Measurements from ENCODE around the gene FBRSL1.
"Not testable (repeated sequence)": the region's sequence is repeated elsewhere in the genome, so short reads cannot be mapped to it uniquely, and the experiment has no call there.

Gene FBRSL1

GRCh38 chr12:132471858-132472255 lies 18.1 kb upstream of the FBRSL1 start:
- no peak for DNase-seq

- DNase-seq: no peak
Measured at GRCh38 chr12:132472386-132472785, 17.6 kb upstream of the FBRSL1 start.

- DNase-seq: no peak
Measured at GRCh38 chr12:132474237-132474741, 15.7 kb upstream of the FBRSL1 start.

- not testable (repeated sequence) for DNase-seq
Measured at GRCh38 chr12:132474799-132475303, 15.1 kb upstream of the FBRSL1 start.

GRCh38 chr12:132475304-132476037 lies 14.5 kb upstream of the FBRSL1 start:
- DNase-seq: no peak

GRCh38 chr12:132476038-132476414 lies 13.9 kb upstream of the FBRSL1 start:
- DNase-seq: no peak

- no peak for DNase-seq
Measured at GRCh38 chr12:132476421-132476820, 13.5 kb upstream of the FBRSL1 start.

GRCh38 chr12:132477017-132477702 lies 12.8 kb upstream of the FBRSL1 start:
- DNase-seq: no peak

- DNase-seq: no peak
Measured at GRCh38 chr12:132477703-132478432, 12.1 kb upstream of the FBRSL1 start.

- no peak for DNase-seq
Measured at GRCh38 chr12:132478433-132478803, 11.5 kb upstream of the FBRSL1 start.

- no peak for DNase-seq
Measured at GRCh38 chr12:132478845-132479244, 11.1 kb upstream of the FBRSL1 start.

GRCh38 chr12:132479291-132479690 lies 10.7 kb upstream of the FBRSL1 start:
- no peak for DNase-seq

GRCh38 chr12:132479938-132480622 lies 9.9 kb upstream of the FBRSL1 start:
- DNase-seq: no peak

- DNase-seq: no peak
Measured at GRCh38 chr12:132480623-132481132, 9.3 kb upstream of the FBRSL1 start.

- DNase-seq: no peak
Measured at GRCh38 chr12:132481345-132481744, 8.6 kb upstream of the FBRSL1 start.

GRCh38 chr12:132481771-132482745 lies 7.9 kb upstream of the FBRSL1 start:
- DNase-seq: no peak

- DNase-seq: no peak
Measured at GRCh38 chr12:132482771-132483170, 7.2 kb upstream of the FBRSL1 start.

GRCh38 chr12:132483208-132483607 lies 6.7 kb upstream of the FBRSL1 start:
- no peak for DNase-seq

- DNase-seq: no peak
Measured at GRCh38 chr12:132483612-132484011, 6.3 kb upstream of the FBRSL1 start.

- no peak for DNase-seq
Measured at GRCh38 chr12:132484183-132484890, 5.6 kb upstream of the FBRSL1 start.

Measured in NCI-H2171 treated with DMSO at 0.1 percent for 48 hours (cell line).